HG02943 (cell line): ENCODE results near the gene NOVA2.

ENCODE experiments used
- ATAC-seq: cut with Tn5 transposase; IDR thresholded peaks from one replicate; pipeline ENCODE4 v1.9.1; 2021; ENCODE audit warnings: mild to moderate bottlenecking, low read depth, moderate library complexity; ENCODE audit not compliant: unreplicated experiment

Gene NOVA2

DNA sequence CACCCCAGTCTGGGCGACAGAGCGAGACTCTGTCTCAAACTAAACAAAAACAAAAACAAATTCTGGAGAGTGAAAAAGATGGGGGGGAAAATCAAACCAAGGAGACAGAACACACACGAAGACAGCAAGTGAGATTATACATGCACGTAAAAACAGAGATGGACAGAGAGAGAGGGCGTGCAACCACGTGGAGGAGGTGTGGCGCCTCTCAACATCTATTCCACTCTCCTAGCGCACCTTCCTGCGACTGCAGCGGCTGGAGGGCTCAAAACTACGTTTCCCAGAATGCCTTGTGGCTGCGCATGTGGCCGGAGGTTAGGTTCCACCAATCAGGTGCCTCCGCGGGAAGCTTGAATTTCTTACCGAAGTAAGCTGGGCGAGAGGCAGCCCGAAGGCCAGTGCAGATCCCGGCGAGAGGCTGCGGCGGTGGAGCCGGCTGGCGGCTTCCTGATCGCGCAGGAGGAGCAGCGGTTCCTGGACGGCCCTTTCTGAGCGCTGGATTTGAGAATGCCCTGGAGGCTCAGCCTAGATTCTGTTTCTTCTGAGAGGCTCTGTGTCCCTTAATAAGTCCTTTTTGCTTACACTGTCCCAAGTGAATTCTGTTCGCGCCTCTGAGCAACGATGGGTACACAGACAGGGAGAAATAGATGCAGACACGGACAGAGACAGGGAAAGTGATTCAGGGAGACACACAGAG lies 46.0 kb downstream of the NOVA2 start:
- ATAC-seq, result peak; percentile 83

DNA sequence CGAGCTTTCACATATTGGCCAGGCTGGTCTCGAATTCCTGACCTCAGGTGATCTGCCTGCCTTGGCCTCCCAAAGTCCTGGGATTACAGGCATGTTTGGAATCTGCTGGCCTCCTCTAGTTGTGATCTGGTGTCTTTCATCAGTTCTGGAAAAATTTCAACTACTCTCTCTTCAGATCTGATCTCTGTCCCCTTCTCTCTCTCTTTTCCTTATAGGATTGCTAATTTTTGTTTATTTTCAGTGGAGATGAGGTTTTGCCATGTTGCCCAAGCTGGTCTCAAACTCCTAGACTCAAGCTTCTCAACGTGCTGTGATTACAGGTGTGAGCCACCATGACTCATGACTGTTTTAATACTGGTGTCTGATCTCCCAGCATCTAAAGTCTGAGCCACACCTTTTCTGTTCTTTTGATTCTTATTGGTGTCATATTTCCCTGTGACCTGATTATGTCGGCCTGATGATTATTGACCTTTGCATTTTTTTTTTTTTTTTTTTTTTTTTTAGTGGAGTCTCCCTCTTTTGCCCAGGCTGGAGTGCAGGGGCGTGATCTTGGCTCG lies 48.7 kb downstream of the NOVA2 start:
- ATAC-seq, result no peak

DNA sequence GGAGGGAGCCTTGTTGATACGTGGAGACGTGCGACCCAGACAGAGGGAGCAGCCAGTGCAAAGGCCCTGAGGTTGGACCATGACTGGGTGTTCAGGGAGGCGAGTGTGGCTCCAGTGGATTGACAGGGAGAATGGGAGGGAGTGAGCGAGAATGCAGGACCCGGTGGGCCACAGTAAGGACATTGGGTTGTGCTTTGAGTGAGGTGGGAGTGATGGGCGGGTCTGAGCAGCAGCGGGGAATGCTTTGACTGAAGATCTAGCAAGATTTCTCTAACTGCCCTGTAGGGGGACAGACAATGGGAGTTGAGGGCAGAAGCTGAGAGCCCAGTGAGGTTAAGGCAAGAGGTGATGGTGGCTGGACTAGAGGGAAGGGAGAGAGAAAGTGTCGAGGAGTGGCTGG lies 51.4 kb downstream of the NOVA2 start:
- no peak for ATAC-seq

DNA sequence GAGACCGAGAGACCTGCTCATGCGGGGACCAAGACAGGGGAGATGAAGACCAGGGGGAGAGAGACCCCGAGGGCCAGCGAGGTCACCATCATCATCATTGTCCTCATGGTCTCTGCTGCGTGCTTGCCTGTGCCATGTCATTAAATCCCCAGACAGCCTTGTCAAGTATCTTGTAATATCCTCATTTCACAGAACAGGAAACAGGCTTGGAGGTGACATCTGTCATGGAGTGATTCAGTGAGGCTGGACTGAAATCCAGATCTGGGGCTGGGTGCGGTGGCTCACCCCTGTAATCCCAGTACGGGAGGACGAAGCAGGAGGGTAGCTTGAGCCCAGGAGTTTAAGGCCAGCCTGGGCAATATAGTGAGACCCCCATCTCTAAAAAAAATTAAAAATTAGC lies 53.2 kb downstream of the NOVA2 start:
- no peak for ATAC-seq

DNA sequence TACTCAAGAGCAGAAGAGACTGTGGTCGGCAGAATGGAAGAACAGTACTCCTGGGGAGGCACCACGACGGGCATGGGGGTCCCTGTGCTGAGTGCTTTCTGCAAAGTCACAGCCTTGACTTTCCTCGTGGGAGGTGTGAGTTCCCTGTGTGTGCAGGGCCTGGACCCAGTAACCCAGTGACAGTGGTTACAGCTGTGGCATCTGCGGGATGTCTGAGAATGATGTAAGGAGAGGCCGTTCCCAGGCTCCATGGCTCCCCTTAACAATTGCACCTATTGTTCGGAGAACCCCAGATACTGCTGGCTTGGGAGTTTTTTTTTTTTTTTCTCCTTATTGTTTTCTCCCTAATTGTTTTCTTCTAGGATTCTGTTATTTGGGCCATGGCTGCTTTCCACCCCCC lies 54.0 kb downstream of the NOVA2 start:
- ATAC-seq, result no peak

DNA sequence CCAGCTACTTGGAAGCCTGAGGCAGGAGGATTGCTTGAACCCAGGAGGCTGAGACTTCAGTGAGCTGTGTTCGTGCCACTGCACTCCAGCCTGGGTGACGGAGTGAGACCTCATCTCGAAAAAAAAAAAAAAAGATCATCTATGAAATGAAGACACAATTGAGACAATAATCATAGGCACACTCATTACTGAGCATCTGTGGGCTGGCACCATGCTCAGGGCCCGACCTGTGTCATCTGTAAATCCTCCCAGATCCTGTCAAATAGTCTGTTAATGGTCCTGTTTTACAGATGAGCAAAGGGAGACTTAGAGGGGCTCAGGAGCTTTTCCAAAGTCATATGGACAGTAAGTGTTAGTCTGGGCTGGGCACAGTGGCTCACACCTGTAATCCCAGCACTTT lies 54.9 kb downstream of the NOVA2 start:
- ATAC-seq, result no peak

DNA sequence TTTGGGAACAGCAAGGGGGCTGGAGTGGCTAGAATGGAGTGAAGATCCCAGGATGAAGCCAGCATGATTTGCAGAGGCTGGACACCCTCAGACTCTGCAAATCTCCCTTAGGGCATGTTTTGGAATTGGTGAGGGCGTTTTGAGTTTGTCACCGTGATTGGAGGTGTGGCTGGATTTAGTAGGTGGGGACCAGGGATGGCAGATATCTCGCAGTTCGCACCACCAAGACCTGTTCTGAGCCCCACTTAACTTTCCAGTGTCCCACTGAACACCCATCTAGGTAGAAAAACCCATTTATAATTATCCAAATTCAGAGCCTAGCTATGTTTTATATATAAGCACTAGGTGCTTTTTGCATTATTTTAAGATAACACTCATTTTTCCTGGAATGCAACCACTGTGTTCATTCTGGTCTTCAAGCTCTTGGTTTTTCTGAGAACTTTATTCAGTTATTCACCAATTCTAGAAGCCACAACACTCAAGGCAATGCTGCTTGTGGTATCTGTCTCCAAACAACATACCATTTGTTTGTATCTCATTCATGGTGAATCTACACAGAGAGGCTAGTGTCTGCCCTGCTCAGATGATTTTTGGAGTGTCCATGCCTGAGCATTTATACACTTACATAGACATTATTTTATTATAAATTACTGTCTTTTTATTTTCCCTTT lies 56.1 kb downstream of the NOVA2 start:
- ATAC-seq, result no peak

DNA sequence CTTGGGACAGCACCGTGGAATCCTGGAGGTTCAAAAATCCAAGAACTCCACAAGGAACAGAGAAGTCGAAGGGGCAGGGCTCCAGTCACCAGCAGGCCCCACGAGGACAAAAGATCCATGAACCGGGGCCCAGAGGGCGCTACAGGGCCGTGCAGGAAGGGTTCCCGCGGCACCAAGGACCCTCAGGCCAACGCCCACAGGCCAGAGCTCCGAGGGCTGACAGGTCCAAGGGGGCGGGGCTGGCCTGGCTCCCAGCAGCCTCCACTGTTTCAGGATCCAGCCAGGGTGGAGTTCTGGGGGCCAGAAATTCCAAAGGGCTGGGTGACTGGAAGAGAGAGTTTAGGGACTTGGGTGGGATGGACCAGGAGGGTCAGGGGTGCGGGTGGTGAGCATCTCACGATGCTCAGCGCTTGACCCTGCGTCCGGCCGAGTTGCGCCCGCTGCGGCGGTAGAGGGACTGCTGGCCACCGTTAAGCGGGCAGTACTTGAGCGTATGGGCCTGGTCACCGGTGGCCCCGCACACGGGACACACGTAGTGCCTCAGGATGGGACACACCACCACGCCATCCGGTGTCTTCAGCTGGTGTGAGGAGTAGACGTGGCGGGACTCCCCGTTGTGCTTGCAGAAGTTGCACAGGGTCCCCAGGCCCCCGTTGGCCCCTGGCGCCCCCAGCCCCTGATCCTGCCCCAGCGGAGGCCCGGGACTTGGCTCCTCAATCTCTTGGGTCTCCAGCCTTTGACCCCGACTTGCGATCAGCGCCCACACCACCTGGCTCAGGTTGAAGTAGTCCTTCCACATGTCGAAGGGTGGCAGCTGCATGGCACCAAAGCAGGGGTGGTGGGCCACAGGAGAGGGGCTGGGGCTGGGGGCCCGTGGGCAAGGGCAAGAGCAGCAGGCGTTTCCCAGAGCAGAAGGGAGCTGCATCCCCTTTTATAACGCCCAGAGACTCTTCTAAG lies 59.5 kb downstream of the NOVA2 start, which contains the start of gene NANOS2:
Gene NANOS2 (minus strand): TSS at position 905 of the 957 bp plus-strand sequence. CDS start 85 bp downstream, at position 820.
- no peak for ATAC-seq

DNA sequence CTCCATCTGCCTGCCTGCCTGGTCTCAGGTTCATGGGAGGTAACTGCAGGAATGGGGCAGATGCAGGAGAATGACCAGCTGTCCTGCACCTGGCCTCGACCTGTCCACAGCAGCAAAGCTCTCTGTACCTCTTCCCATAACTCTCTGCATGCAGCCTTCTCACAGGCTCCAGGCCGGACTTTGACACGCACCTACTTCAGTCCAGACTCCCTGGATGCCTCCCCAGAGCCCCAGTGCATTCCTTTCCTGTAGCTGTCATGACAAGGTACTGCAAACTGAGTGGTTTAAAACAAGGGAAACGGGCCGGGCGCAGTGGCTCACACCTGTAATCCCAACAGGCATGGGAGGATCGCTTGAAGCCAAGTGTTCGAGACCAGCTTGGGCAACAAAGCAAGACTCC lies 62.4 kb downstream of the NOVA2 start:
- ATAC-seq, result no peak

DNA sequence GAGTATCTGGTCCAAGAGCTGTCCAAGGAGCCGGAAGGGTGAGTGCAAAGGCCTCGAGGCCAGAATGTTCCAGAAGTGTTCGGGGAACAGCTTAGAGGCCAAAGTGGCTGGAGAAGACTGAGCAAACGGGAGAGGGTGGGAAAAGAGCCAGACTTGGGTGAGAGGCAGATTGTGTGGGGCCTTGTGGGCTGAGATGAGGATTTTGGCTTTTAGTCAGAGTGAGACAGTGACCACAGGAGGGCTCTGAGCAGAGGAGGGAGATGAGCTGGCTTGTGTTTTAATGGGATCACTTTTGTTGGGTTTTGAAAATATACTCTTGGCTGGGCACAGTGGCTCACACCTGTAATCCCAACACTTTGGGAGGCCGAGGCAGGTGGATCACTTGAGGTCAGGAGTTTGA lies 64.7 kb downstream of the NOVA2 start:
- no peak for ATAC-seq

DNA sequence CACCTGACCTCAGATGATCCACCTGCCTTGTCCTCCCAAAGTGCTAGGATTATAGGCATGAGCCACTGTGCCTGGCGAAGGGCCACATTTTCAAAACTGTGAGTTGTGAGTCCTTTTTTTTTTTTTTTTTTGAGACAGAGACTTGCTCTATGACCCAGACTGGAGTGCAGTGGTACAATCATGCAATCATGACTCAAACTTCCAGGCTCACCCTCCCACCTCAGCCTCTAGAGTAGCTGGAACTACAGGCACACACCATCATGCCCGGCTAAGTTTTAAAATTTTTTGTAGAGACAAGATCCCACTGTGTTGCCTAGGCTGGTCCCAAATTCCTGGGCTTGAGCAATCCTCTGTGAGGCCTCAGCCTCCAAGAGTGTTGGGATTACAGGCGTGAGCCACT lies 67.4 kb downstream of the NOVA2 start:
- no peak for ATAC-seq

DNA sequence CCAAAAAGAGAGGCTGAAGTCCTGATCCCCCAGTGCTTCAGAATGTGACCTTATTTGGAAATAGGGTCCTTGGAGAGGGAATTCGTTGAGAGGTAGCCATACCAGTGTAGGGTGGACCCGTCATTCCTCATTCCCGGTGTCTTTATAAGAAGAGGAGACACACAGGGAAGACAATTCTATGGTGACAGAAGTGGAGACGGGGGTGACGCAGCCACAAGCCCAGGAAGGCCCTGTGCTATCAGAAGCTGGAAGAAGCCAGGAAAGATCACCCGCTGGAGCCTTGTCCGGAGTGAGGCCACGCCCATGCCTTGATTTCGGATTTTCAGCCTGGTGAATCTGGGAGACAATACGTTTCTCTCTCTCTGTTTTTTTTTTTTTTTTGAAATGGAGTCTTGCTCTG lies 68.7 kb downstream of the NOVA2 start:
- no peak for ATAC-seq

DNA sequence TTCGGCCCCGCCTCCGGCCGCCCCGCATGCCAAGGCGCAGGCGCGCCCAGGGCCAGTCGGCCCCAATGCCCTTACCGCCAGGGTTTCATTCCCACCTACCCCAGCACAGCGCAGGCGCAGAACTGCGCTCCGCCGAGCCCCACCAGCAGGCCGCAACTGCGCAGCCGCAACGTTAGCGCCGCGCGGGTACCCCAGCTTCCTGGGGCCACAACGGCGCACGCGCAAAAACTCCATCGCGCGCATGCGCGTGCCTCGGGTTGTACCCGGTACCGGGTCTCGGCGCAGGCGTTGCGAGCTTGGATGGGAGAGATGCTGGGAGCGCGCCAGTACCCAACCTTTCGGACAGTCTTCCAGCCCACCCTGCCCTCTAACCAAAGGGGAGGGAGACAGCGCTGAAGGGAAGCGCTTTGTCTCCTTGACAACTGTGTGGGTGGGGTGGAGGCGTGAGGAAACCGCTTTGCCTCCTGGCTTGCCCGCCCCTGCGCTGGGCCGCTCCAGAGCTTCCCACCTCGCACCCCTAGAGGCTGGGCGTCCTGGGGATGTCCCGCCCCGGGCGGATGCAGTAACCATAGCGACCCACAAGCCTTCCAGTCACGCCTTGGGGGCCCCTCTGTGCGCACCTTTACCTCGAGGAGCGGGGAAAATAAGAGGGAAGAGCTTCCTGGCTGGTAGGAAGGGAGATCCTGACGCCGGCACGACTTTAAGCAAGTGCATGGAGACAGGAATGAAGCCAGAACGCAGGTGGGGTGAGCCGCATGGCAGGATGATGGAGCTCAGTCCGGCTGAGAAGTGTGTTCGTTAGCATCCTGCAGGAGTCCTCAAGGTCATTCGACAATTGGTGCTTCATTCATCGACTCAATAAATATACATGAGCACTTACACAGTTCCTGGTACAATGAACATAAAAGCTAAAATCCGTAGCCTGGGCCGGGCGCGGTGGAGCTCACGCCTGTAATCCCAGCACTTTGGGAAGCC lies 70.7 kb downstream of the NOVA2 start:
- peak; percentile 84 for ATAC-seq

DNA sequence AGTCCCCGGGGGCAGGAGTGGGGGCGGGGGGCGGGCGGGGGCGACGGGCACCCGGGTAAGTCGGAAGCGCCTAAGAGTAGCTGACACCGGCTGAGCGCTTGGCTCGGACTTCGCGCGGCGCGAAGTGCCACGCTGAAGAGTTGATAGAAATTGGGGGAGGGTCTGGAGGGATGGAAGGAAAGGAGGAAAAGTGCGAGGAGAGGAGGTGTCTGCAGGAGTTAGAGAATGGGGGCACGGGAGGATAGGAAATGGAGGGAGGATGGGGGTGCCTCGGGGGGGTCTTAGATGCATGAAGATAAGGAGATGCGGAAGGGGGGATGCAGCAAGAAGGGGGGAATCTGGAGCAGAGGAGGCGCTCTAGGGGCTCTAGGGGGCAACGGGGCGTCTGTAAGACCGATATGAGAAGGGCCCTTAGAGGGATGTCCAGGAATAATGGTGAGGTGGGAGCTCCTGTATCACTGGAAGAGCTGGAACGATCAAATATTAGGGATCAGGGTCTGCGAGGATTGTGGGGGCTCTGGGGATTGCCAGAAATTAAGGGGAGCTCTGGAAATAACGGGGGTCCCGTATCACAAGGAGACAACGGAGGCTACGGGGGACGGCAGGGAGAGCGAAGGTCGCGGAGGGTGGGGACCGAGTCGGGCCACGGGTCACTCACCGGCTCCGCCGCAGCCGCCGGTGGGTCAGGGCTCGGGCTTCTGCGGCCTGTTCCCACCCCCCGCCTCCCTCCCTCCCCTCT lies 71.6 kb downstream of the NOVA2 start, which contains the start of gene MYPOP:
Gene MYPOP (minus strand): TSS at position 702 of the 739 bp plus-strand sequence. CDS start 840 bp downstream, outside the sequence.
- ATAC-seq, result no peak

DNA sequence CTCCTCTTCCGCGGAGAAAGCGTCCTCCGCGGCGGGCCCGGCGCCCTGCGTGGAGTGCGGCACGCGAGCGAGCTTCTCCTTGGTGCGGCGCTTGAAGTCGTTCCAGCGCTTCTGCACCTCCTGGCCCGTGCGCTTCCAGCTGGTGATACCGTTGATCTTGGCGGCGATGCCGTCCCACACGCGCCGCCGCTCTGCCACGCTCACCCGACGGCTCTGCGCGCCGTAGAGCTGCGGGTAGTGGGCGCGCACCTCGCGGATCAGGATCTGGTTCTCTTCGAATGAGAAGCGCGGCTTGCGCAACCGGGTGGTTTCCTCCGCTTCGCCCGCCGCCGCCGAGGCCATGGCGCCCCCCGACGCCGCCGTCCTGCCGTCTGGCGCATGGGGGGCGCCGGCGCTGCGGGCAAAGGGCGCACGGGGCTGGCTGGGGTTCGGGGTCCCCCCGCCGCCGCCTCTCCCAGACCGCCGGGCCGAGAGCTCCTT lies 72.2 kb downstream of the NOVA2 start:
- no peak for ATAC-seq

DNA sequence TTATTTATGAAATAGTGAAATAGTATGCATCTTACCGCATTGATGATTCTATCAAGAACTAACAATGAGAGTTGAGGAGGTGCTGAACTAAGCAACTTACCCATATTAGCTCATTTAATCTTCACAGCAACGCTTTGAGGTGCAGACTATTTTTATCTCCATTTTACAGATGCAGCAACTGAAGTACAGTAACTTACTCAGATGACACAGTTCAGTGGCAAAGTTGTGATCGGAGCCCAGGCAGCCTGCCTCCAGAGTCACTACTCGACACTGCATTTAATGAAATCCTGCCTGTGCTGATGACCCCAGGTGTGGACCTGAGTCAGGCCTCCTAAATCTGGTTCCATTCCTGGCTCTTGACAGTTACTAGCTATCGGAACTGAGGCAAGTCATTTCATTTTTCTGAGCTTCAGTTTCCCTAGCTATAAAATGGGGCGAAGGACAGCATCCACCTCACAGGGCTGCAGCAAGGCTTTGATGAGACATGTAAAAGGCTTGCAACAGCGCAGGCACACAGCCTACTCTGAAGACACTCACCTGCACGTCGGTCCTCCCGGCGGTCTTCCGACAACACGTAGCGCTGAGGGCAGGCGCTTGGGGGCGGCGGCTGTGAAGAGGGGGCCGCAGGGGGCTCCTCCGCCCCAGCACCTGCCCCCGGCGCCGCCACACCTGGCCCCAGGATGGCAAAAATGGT lies 72.8 kb downstream of the NOVA2 start:
- no peak for ATAC-seq

DNA sequence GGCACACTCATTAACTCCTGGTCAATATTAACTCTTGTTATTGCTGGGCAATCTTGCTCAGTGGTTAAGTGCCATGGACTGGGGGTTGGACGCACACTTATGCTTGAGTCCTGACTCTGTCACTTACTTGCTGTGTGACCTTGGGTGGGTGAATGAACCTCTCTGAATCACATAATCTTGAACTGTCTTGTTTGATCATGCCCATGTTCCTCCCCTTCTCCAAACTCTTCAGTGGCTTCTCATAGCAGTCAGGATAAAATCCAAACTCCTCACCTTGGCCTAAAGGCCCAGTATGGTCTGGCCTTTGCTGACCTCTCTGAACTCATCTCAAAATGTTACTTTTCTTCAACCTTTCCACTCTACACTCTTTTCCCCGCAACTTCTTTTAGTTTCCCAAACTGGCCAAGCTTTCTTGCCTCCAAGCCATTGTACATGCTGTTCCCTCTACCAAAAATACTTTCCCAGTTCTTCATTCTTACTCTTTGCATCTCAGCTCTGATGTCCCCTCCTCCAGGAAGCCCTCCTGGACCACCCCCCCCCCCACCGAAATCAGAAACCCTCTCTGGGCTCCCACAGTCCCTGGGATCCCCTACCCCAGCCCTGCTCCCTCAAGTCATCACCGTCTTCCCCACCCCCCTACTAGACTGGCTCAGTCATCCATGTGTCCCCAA lies 73.6 kb downstream of the NOVA2 start:
- ATAC-seq, result no peak

DNA sequence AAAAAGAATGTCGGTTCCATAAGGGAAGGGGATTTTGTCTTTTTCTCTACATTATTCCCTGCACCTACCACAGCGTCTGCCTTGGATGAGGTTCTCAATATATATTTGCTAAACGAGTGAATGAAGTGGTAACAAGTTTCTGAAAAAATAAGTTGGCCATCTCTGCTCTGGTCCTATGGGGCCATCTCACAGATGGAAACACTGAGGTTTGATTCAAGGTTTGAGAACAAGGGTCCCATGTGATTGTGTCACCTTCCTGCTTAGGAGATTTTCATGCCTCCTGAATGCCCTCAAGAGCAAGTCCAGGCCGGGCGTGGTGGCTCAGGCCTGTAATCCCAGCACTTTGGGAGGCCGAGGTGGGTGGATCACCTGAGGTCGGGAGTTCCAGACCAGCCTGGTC lies 74.4 kb downstream of the NOVA2 start:
- no peak for ATAC-seq
